ENCODE measurements around the gene ASXL1.
A peak's percentile ranks its signal among the peaks of the same experiment; 100 is the strongest.

Gene ASXL1

GRCh38 chr20:32357375-32357868 lies 709 bp upstream of the ASXL1 start:
- TF ChIP-seq CTCF (IDR thresholded peaks at IDR 0.05; ENCODE audit: poor library complexity, severe bottlenecking) = no peak
- H3K4me1 ChIP-seq (ENCODE audit: insufficient read depth, poor library complexity, severe bottlenecking) = peaks cover 23% of the 10 kb centered on the region
- peak overlapping the region; percentile 96 for H3K4me3 ChIP-seq (ENCODE audit: severe bottlenecking)
- no peaks in the 10 kb centered on the region for H3K27me3 ChIP-seq (ENCODE audit: insufficient read depth, poor library complexity, severe bottlenecking)
- peaks cover 11% of the 10 kb centered on the region for H3K36me3 ChIP-seq (ENCODE audit: low read depth)
- no peaks in the 10 kb centered on the region for H3K9me3 ChIP-seq (ENCODE audit: severe bottlenecking)
- peak overlapping the region; percentile 91 for H3K27ac ChIP-seq (ENCODE audit: poor library complexity, severe bottlenecking)
- DNase-seq (ENCODE audit: low spot score) (peak; percentile 70), ATAC-seq (ENCODE audit: low read depth) (peak; percentile 7)

- Histone ChIP-seq H3K27me3 (ENCODE audit: insufficient read depth, poor library complexity, severe bottlenecking) (no peaks in the 10 kb centered on the region), H3K36me3 (ENCODE audit: low read depth) (peaks cover 14% of the 10 kb centered on the region), H3K4me1 (ENCODE audit: insufficient read depth, poor library complexity, severe bottlenecking) (peaks cover 23% of the 10 kb centered on the region), H3K27ac (ENCODE audit: poor library complexity, severe bottlenecking) (peak overlapping the region; percentile 91), H3K9me3 (ENCODE audit: severe bottlenecking) (no peaks in the 10 kb centered on the region), H3K4me3 (ENCODE audit: severe bottlenecking) (peak overlapping the region; percentile 96)
- TF ChIP-seq CTCF (IDR thresholded peaks at IDR 0.05; ENCODE audit: poor library complexity, severe bottlenecking) = no peak
- DNase-seq (ENCODE audit: low spot score) = no peak
- no peak for ATAC-seq (ENCODE audit: low read depth)
Measured at GRCh38 chr20:32358632-32358882, 426 bp downstream of the ASXL1 start.

DNA sequence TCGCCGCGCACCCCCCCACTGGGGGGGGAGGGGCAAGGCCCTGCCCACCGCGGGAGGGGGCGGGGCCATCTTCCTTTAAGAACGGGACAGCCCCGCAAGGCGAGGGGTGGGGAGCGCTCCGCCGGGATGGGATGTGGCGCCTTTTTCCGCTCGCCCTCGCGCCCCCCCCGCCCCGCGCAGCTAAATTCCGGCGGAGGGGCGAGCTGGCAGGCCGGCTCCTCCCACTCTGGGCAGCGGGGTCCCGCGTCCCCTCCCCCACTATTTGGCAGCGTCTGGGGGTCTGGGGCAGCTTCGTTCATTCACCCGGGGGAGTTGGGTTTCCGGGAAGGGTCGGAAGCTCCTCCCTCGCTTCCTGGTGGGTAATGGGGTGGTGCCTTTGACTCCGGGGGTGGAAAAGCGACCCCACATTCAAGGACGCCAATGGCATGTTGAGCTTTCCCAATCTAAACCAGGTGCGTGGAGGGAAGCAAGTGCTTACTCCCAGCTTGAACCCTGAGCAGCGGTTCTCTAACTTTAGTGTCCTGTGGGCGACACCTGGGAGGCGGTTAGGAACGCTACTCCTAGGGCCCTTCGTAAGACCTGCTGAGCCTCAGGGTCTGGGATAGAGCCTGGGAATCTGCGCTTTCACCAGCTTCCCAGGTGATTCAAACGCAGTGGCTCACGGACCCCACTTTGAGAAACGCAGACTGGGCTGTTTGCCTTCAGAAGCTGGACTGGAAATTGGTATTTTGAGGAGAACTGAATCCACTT lies 927 bp downstream of the ASXL1 start:
- Histone ChIP-seq H3K27me3 (ENCODE audit: insufficient read depth, poor library complexity, severe bottlenecking) (no peaks in the 10 kb centered on the region), H3K36me3 (ENCODE audit: low read depth) (peaks cover 14% of the 10 kb centered on the region), H3K9me3 (ENCODE audit: severe bottlenecking) (no peaks in the 10 kb centered on the region), H3K4me3 (ENCODE audit: severe bottlenecking) (peak overlapping the region; percentile 96), H3K4me1 (ENCODE audit: insufficient read depth, poor library complexity, severe bottlenecking) (peaks cover 23% of the 10 kb centered on the region), H3K27ac (ENCODE audit: poor library complexity, severe bottlenecking) (peak overlapping the region; percentile 91)
- no peak for TF ChIP-seq CTCF (IDR thresholded peaks at IDR 0.05; ENCODE audit: poor library complexity, severe bottlenecking)
- peak; percentile 92 for DNase-seq (ENCODE audit: low spot score)
- peak; percentile 24 for ATAC-seq (ENCODE audit: low read depth)

DNA sequence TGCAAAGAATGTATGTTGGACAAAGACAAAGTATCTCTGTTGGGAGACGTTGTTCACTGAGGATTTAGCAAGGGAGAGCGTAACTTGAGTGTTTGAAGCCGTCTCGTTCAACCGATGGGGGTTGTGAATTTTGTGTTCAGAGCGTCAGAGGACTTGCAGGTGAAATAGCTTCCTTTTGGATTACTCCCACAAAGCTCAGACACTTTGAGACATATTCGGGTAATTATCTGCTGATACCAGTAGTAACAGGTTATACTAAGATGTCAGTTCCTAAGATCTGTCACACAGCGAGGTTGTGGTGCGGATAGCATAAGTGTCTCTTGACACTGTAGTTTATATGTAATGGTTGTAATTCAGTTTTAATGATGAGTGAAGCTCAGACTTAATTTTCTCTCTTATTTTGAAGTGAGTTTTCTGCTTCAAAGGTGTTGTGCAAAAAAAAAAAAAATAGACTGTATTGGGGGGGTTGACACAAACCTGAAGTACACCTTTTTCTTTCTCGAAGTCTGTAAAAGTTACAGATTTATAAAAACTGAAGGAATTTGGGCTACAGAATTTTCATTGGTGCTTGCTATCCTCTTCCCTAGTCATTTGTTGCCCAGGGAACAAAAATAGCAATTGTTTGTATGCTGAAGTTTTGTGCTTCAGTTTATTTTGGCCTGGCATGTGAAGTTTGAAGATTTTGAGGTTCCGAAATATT lies 1.7 kb downstream of the ASXL1 start:
- Histone ChIP-seq H3K27ac (ENCODE audit: poor library complexity, severe bottlenecking) (peak overlapping the region; percentile 91), H3K36me3 (ENCODE audit: low read depth) (peaks cover 14% of the 10 kb centered on the region), H3K27me3 (ENCODE audit: insufficient read depth, poor library complexity, severe bottlenecking) (no peaks in the 10 kb centered on the region), H3K9me3 (ENCODE audit: severe bottlenecking) (no peaks in the 10 kb centered on the region), H3K4me3 (ENCODE audit: severe bottlenecking) (peak overlapping the region; percentile 96), H3K4me1 (ENCODE audit: insufficient read depth, poor library complexity, severe bottlenecking) (peaks cover 18% of the 10 kb centered on the region)
- no peak for ATAC-seq (ENCODE audit: low read depth)
- TF ChIP-seq CTCF (IDR thresholded peaks at IDR 0.05; ENCODE audit: poor library complexity, severe bottlenecking) = no peak
- no peak for DNase-seq (ENCODE audit: low spot score)

GRCh38 chr20:32360333-32360634 lies 2.2 kb downstream of the ASXL1 start:
- DNase-seq (ENCODE audit: low spot score) = peak; percentile 10
- H3K27me3 ChIP-seq (ENCODE audit: insufficient read depth, poor library complexity, severe bottlenecking) = no peaks in the 10 kb centered on the region
- peak overlapping the region; percentile 96 for H3K4me3 ChIP-seq (ENCODE audit: severe bottlenecking)
- no peaks in the 10 kb centered on the region for H3K9me3 ChIP-seq (ENCODE audit: severe bottlenecking)
- H3K36me3 ChIP-seq (ENCODE audit: low read depth) = peaks cover 14% of the 10 kb centered on the region
- no peak for TF ChIP-seq CTCF (IDR thresholded peaks at IDR 0.05; ENCODE audit: poor library complexity, severe bottlenecking)
- ATAC-seq (ENCODE audit: low read depth) = no peak
- H3K27ac ChIP-seq (ENCODE audit: poor library complexity, severe bottlenecking) = no peak overlapping the region
- H3K4me1 ChIP-seq (ENCODE audit: insufficient read depth, poor library complexity, severe bottlenecking) = peaks cover 13% of the 10 kb centered on the region

Measured in RWPE2 (cell line).